Chondrocyte (in vitro differentiated cells): ENCODE measurements around the gene LTBP2. TPM values are rescaled to one million over a fixed set of nuclear protein-coding genes. Genes with fewer than 3 reads are reported as not detected.

Experiments used
- DNase-seq: peaks from one replicate; pipeline ENCODE4 v3.0.0; 2021; ENCODE audit warnings: mixed read lengths, low spot score
- H3K27ac Mint-ChIP-seq: one replicate; pipeline ENCODE4 v1.8.0; 2021; ENCODE audit warnings: mild to moderate bottlenecking, moderate library complexity, mixed read lengths; ENCODE audit not compliant: unreplicated experiment
- H3K27me3 Mint-ChIP-seq: 2 replicates; pipeline ENCODE4 v1.8.0; 2021; ENCODE audit warnings: low read depth, mixed read lengths
- H3K36me3 Mint-ChIP-seq: 2 replicates; pipeline ENCODE4 v1.8.0; 2021; ENCODE audit warnings: low read depth, mixed read lengths
- H3K4me1 Mint-ChIP-seq: 2 replicates; pipeline ENCODE4 v1.8.0; 2021; ENCODE audit warnings: low read depth, mild to moderate bottlenecking, mixed read lengths
- H3K4me3 Mint-ChIP-seq: one replicate; pipeline ENCODE4 v1.8.0; 2021; ENCODE audit warnings: mild to moderate bottlenecking, moderate library complexity, mixed read lengths; ENCODE audit not compliant: unreplicated experiment
- H3K9me3 Mint-ChIP-seq: 2 replicates; pipeline ENCODE4 v1.8.0; 2021; ENCODE audit warnings: low read depth, mixed read lengths
- total RNA-seq: library from RNA; stranded (reverse); gene quantifications from 3 replicates; pipeline ENCODE4 v1.2.1, GENCODE V29; 2021
- TF ChIP-seq, protein P1 (sequence below): fragments of 200-600 bp; sonication (generic); IDR thresholded peaks from 2 replicates; pipeline ENCODE4 v1.5.0; 2021; ENCODE audit warnings: antibody characterized with exemption, mild to moderate bottlenecking, moderate library complexity

Gene LTBP2
- total RNA-seq, 1 donor from 2014 or later: 215 TPM

DNA sequence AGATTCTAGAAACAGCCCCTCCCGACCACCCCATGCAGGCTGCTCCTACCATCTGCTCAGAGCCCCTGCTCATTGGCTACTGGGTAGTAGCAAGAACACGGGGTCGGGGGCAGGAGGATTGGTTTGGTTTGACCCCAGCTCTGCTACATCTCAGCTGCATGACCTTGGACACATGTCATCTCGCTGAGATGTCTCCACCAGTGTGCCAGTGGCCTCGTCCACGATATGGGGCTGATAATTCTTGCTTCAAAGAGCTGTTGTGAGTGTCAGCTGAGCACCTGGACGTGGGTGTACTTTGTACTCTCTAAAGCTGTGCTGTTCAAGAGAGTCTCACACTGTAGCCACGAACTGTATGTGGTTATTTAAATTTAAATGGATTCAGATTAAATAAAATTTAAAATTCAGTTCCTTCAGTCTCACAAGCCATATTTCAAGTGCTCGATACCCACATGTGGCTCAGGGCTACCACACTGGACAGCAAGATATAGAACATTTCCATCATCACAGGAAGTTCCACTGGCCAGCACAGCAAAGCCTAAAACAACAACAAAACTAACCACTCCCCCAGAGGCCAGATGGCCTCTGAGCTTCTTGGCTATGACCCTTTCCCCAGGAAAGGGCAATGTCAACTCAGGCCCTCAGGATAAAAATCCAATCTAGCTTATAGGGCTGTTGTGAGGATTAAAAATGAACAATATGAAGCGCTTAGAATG, 18.6 kb downstream of the LTBP2 start:
- H3K27ac Mint-ChIP-seq: peak overlapping the region; percentile 61

DNA sequence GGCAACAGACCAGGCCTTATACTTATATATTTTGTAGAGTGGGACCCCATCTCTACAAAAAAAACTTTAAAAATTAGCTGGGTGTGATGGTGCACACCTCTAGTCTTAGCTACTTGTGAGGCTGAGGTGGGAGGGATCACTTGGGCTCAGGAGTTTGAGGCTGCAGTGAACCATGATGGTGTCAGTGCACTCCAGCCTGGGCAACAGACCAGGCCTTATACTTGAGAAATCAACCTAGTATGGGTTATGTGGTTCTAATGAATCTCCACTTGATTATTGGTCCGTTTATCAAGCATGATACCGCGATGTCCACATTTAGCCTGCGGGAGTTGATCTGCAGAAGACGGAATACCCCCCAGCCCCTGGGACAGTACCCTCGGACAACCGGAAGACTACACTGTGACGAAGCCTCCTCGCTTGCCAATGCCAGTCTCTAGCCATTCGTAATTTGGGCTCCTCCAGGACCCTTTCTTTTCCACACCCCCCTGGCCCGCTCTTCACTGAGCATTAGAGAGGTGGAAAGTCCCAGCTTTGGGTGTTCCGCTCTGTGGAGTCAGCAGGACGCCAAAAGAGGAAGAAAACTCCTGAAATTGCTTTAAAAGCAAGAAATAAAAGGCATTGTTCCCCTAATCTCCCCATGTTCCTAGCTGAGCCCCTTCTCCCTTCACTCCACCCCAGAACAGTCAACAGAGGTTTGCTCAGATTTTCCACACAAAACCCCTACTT, 19.4 kb downstream of the LTBP2 start:
- no peaks in the 10 kb centered on the region for H3K9me3 Mint-ChIP-seq
- no peak overlapping the region for H3K4me3 Mint-ChIP-seq
- peaks cover 73% of the 10 kb centered on the region for H3K4me1 Mint-ChIP-seq
- DNase-seq: no peak
- TF ChIP-seq, protein P1, sequence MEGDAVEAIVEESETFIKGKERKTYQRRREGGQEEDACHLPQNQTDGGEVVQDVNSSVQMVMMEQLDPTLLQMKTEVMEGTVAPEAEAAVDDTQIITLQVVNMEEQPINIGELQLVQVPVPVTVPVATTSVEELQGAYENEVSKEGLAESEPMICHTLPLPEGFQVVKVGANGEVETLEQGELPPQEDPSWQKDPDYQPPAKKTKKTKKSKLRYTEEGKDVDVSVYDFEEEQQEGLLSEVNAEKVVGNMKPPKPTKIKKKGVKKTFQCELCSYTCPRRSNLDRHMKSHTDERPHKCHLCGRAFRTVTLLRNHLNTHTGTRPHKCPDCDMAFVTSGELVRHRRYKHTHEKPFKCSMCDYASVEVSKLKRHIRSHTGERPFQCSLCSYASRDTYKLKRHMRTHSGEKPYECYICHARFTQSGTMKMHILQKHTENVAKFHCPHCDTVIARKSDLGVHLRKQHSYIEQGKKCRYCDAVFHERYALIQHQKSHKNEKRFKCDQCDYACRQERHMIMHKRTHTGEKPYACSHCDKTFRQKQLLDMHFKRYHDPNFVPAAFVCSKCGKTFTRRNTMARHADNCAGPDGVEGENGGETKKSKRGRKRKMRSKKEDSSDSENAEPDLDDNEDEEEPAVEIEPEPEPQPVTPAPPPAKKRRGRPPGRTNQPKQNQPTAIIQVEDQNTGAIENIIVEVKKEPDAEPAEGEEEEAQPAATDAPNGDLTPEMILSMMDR: no peak
- peak overlapping the region; percentile 86 for H3K27ac Mint-ChIP-seq
- H3K27me3 Mint-ChIP-seq: no peaks in the 10 kb centered on the region
- H3K36me3 Mint-ChIP-seq: peaks cover 8% of the 10 kb centered on the region

More for the DNA sequence above, 18.6 kb downstream of the LTBP2 start:
- Mint-ChIP-seq H3K27me3 (no peaks in the 10 kb centered on the region), H3K9me3 (no peaks in the 10 kb centered on the region), H3K36me3 (peaks cover 11% of the 10 kb centered on the region), H3K4me1 (peaks cover 73% of the 10 kb centered on the region), H3K4me3 (no peak overlapping the region)
- DNase-seq: no peak
- TF ChIP-seq, protein P1: no peak

DNA sequence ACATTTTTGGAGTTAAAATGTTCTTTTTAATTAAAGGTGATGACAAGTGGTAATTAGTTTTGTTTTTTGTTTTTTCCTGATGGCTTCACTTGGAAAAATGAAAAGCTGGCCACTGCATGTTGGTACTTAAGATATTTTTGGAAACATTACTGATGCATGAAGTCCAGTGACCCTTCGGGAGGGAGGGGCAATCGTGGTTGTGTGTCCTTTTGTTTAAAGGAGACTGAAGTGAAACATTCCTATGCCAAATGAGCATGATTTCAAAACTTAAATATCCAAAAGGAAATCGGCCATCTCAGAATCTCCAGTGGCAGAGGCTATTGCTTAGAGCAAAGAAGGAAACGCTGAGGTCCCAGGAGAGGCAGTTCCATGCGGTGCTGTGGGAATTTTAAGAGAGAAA, 20.1 kb downstream of the LTBP2 start:
- peaks cover 73% of the 10 kb centered on the region for H3K4me1 Mint-ChIP-seq
- no peak overlapping the region for H3K4me3 Mint-ChIP-seq
- peaks cover 9% of the 10 kb centered on the region for H3K36me3 Mint-ChIP-seq
- H3K9me3 Mint-ChIP-seq: no peaks in the 10 kb centered on the region
- TF ChIP-seq, protein P1: no peak
- no peak for DNase-seq
- H3K27ac Mint-ChIP-seq: peak overlapping the region; percentile 86
- H3K27me3 Mint-ChIP-seq: no peaks in the 10 kb centered on the region

DNA sequence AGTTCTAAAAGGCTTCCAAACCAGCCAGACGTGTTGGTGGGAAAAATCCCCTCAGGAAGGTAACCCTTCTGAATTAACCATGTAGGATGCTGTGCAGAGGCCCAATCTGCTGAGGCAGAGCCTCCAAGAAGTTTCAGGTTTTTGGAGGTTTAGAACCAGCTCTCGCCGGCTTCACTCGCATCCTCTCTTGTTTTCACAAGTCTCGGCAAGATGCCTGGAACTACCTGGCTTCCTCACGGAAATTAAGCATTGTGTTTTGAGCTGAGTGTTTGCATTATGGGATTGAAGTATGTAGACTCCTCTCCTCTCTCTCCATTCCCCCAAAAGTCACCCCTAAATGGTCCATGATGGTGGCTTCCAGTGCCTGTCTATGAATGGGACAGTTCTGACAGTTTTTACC, 20.6 kb downstream of the LTBP2 start:
- H3K27me3 Mint-ChIP-seq: no peaks in the 10 kb centered on the region
- TF ChIP-seq, protein P1: no peak
- H3K9me3 Mint-ChIP-seq: no peaks in the 10 kb centered on the region
- peaks cover 69% of the 10 kb centered on the region for H3K4me1 Mint-ChIP-seq
- no peak for DNase-seq
- H3K36me3 Mint-ChIP-seq: peaks cover 7% of the 10 kb centered on the region
- H3K27ac Mint-ChIP-seq: peak overlapping the region; percentile 86
- H3K4me3 Mint-ChIP-seq: no peak overlapping the region

DNA sequence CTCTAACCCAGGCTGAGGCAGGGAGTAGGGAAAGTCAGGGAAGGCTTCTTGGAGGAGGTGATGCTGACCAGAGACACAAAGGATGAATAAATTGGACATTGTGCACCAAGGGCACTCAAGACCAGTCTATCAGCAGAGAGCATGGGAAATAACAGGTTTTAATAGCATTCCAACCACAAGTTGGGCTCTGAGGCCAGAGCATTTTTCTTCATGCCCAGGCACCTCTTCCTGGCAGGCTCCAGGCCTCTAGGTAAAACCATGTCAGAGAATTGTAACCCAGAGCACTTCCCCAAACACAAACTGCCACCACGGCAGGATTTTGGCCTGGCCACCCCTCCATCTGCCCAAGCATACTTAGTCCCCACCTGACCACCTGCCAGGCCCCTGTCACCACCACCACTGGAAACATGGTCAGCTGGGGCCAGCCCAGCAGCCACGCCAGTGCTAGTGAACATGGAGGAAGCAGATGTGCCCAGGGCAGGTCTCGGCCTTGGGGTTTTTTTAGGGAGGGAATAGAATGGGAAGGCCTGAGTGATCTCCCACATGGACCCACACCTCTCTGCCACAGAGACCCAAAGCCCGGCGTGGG, 22.7 kb downstream of the LTBP2 start:
- TF ChIP-seq, protein P1: no peak
- Mint-ChIP-seq H3K36me3 (peaks cover 11% of the 10 kb centered on the region), H3K4me1 (peaks cover 61% of the 10 kb centered on the region), H3K4me3 (no peak overlapping the region), H3K27me3 (no peaks in the 10 kb centered on the region), H3K9me3 (no peaks in the 10 kb centered on the region), H3K27ac (no peak overlapping the region)
- DNase-seq: no peak
